Renal pelvis (tissue), 3 donors: ENCODE results near the gene POLH. TPM values are rescaled to one million over a fixed set of nuclear protein-coding genes. Genes with fewer than 3 reads are reported as not detected.

ENCODE experiments used
- polyA plus RNA-seq, 3 donors: library from polyadenylated mRNA; unstranded; fragments of 120-200 nt; gene quantifications; one replicate each; pipeline ENCODE4 v1.2.1, GENCODE V29; 2013; ENCODE audit not compliant: insufficient read length in 3 of 3

POLH gene
- polyA plus RNA-seq, 3 donors = 18.6 to 29.0 (median 19.6) TPM

Other genes with a start within 250 kb of the POLH start
- gene ZNF318, start 206.5 kb upstream of the POLH start, polyA plus RNA-seq = 10 to 100 TPM; 25.9 to 38.8 (median 32.9) TPM
- gene ABCC10, start 148.6 kb upstream of the POLH start, polyA plus RNA-seq = 10 to 100 TPM; 22.9 to 30.4 (median 28.9) TPM
- gene DLK2, start 120.6 kb upstream of the POLH start, polyA plus RNA-seq = 1 to 10 TPM; 1.5 to 1.6 (median 1.6) TPM
- gene TJAP1, start 98.6 kb upstream of the POLH start, polyA plus RNA-seq = 10 to 100 TPM; 35.1 to 46.0 (median 45.1) TPM
- gene LRRC73, start 65.8 kb upstream of the POLH start, polyA plus RNA-seq = 1 to 10 TPM; 1.2 to 1.6 (median 1.4) TPM
- gene YIPF3, start 59.3 kb upstream of the POLH start, polyA plus RNA-seq = 100 to 1,000 TPM; 140 to 164 (median 148) TPM
- 10 to 100 TPM; 39.8 to 43.8 (median 42.9) TPM for gene POLR1C, start 59.1 kb upstream of the POLH start, polyA plus RNA-seq
- gene XPO5, start 147 bp upstream of the POLH start, polyA plus RNA-seq = 10 to 100 TPM; 44.3 to 65.3 (median 60.6) TPM
- 10 to 100 TPM; 47.4 to 67.8 (median 65.4) TPM for gene GTPBP2, start 53.1 kb downstream of the POLH start, polyA plus RNA-seq
- 10 to 100 TPM; 25.9 to 30.3 (median 26.0) TPM for gene MAD2L1BP, start 59.7 kb downstream of the POLH start, polyA plus RNA-seq
- 1 to 10 TPM; 1.6 to 1.9 (median 1.8) TPM for gene RSPH9, start 68.9 kb downstream of the POLH start, polyA plus RNA-seq
- 10 to 100 TPM; 47.2 to 51.4 (median 50.9) TPM for gene MRPS18A, start 111.6 kb downstream of the POLH start, polyA plus RNA-seq
- gene VEGFA, start 194.0 kb downstream of the POLH start, polyA plus RNA-seq = 100 to 1,000 TPM; 276 to 405 (median 349) TPM